ENCODE measurements around the gene DOCK9.

DNA sequence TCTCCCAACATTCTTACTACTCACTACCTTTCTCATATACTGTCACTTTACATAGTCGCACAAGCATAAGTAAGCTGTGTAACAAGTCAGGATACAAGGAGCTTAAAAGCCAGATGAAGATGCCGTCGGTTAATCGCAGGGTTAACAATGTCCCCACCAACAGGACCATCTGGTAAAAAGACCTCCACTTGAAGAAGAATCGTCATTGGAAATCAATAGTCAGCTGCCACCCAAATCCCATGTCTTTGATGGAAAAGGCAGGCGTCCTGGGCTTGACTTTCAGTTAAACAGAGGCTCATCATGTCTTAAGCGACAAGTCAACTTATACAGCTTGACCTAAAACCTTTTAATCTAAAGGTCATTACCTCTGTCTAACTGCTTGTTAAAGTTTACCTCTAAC lies 27.2 kb downstream of the DOCK9 start:
- TF ChIP-seq CTCF (conservative IDR thresholded peaks at IDR 0.05 in 1 of 2, IDR thresholded peaks at IDR 0.05 in 1 of 2; ENCODE audit: extremely low read depth in 1 of 2, insufficient read depth in 1 of 2, low read depth in 1 of 2, low read length in 2 of 2) (no peak), EZH2 (IDR thresholded peaks at IDR 0.05; ENCODE audit: borderline replicate concordance, low read length) (no peak)

All from mammary epithelial cell (primary cell).